SHP77 (cell line): ENCODE measurements around the gene GSK3A.

Experiments used
- DNase-seq, 2 experiments: peaks; one replicate each; lab custom pipeline; 2025; lab: John Stamatoyannopoulos, UW

Gene GSK3A

DNA sequence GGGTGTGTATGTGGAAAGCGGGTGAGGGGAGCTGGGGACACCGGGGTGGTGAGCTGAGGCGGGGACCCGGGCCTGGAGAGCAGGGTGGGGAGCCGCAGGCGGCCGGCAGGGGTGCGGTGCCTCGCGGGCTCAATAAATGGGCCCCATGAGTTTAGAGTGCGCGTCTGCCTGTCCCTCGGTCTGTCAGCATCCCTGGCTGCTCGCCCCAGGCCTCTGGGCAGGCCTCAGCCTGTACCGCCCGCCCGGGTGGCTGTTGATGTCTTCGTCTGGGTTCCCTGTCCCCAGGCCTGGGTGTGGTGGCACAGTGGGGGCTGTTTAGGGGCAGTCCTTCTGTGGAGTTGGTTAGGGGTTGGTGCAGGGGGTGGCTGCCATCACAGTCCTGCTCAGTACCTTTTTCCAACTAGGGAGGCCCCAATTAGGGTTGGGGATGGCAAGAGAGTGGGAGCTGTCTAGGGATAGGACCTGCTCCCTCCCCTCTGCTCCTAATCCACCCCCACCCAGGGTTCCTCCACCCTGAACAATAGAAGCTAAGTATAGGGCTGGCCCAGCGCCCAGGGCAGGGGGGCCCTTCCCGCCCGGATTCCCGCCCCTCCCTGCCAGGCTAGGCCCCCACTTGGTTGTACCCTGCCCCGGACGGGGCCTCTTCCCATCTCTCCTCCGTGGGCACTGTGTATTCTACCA is 38.9 kb upstream of the GSK3A start:
- DNase-seq, result peak in 1 of 2 experiments; percentile 26

DNA sequence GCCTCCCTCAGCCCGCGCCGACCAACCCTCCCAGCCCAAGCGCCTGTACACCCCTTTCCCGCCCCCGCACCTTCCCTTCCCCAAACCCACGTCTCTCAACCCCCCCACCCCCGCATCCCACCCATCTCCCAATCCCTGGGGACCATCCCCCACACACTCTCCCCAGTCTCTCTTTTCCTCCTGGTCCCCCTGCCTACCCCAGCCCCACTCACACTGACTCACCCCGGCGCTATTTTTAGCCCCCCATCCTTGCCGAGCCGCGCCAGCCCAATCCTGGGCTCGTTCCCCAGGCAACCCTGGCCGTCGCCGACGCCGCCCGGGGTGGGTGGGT is 38.4 kb upstream of the GSK3A start:
- no peak for DNase-seq

DNA sequence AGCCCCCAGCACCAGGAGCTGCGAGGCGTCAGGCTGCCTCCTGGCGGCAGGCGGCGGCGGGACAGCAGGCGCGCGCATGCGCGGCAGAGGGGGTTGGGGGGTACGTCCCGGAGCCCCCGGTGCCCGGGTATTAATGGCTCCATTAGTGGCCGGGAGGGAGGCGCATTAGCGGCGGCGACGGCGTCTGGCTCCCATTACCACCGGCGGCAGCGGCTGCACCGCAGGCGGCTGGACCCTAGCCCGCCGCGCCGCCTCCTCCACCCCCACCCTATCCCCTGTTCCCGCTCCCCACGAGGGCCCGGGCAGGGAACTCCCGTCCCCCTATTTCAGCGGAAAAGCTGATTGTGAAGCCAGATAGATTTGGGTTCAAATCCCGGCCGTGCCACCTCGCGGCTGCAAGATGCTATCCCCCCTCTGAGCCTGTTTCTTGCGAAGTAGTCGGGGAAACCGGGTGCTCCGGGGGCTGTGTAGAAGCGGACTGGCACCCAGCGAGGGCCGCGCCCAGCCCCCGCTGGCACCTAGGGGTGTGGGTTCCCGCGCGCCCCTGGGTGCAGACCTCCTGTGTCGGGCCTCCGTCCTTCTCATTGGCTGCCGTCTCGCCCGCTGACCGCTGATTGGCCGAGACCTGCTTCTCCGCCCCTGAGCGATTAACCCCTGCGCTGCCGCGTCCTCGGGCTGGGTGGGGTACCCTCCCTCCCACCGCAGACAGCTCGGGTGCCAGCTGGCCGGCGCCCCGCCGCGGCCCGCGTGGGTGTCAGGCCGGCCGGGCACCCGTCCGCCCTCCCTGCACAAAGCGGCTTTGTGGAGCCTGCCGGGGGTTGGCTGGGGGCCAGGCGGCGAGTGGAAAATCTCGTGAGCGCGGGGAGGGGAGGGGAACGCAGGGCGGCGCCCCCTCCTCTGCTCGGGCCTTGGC is 37.8 kb upstream of the GSK3A start:
- peak; percentile 87 to 91 for DNase-seq

DNA sequence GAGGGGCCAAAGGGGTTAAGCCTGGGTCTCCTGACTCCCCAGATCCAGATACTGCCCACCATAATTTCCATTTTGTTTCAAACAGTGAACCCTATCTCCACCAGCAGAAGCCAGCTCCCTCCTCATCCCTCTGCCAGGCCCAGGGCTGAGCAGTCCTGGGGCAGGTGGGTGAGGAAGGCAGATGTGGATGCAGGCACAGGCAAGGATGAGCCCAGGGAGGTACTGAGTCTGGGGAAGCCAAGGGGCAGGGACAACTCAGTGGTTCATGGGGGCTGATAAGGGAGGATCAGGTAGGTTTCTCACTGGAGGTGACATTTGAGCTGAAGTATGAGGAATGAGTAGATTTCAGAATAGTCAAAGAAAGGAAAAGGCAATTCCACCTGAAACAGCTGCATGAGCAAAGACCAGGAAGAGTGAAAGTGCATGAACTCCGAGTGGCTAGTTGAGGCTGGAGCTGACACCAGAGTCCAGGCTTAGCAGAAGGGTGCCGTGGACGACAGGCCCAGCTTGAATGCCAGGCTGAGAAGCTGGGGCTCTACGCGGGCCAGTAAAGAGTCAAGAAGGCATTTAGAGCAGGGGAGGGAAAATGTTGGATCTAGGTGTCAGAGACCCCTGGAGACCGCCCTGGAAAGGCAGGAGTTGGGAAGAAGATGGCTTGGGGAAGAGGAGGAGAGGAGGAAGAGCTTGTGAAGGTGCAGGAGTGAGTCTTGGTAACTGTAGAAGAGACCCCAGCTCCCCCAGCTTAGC is 36.9 kb upstream of the GSK3A start:
- DNase-seq, result no peak

DNA sequence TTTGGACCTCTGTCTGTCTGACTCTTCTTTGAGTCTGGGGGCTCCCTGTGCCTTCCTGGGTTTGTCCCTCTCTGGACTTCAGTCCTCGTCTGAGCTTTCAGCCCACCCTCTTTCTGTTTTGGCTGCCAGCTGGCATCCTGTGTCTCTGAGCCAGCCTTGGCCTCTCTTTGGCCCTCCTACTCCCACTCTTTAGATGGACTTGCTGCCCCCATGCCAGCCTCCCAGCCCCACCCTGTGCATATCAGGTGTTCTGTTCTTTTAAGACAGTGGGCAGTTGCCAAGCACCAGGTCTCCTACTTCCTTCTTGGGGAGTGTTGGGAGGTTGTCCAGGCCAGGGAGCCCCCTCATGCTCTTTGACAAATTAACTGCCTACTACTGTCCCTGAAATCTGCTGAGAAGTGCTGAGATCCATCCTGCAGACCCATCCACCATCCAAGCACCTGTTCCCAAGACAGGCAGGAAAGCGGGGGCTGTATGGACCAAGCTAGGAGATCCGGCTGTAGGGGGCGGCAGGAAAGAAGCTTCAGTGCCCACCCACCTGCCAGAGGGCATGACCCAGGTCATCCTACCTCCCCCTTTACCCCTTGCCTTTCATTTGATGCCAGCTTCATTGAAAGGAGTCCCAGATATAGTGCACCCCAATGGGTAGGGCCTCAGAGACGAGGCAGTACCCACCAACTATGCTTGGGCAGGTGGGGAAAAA is 36.2 kb upstream of the GSK3A start:
- no peak for DNase-seq

DNA sequence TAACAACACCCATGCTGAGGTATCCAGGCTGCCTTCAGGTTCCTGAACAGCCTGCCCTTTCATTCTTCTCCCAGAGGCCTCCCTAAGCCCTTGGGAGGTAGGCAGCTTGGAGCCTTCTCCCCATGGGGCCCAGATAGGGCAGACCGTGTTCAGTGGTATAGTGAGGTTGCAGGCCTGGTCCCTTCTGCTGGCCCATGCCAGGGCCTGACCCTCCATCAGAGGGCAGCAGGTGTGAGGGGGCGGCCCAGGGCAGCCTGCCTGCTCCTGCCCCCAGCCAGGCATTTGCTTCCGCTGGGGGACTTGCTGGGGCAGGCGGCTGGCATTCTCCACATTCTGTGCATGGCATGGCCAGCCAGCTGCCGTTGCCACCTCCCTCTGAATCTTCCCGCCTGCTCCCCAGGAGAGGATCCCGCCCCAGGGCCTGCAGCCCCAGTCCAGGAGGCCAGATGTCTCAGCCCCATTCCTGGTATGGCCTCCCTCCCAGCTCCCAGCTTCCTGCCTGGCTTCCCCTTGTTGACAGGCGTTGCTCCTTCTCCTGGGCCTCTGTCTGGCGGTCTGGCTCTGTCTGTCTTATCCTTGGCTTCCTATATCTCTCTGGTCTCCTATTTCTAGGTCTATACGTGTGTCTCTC is 35.5 kb upstream of the GSK3A start:
- DNase-seq, result no peak

DNA sequence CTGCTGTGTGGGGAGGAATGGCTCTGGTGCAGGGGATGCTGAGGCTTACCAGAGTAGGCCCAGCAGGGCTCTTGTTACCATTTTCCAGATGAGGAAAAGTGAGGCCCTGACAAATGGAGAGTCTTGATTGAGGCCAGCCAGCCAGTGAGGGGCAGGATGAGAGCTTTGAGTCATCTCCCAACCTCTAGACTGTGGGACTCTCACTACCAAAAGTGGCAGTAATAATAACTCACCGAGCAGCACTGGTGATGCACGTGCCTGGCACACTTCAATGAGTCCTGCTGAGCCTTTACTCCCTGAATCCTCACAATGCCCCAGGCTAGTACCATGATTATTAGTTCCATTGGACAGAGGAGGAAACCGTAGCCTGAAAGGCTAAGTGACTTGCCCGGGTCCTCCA is 34.4 kb upstream of the GSK3A start:
- no peak for DNase-seq

DNA sequence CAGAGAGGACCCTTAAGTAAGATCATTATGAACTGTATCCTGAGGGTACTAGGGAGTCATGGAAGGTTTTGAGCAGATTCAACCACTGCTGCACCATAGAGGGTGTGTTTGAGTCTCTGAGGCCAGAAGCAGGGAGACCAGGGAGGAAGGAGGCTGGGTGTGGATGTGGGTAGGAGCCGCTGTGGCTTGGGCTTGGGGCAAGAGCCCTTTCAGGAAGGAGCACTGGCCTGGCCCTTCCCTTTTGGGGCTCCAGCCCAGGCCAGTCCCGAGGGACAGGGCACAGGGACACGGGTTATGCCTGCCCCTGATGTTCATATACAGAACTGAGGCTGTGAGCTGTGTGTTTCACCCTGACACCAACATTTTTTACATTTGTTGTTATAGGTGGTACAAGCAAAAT is 33.9 kb upstream of the GSK3A start:
- no peak for DNase-seq

DNA sequence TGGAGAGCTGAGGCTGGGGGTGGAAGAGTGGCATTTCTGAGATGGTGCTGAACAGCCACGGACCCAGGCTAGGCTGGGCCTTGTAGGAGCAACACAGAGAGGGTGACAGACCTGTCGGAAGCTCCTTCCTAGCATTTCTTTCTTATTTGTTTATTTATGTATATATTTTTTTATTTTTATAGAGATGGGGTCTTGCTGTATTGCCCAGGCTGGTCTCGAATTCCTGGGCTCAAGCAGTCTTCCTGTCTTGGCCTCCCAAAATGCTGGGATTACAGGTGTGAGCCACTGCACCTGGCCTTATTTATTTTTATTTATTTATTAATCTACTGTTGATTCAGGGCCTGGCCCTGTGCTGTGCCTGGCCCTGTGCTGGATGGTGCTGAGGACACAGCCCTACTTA is 33.1 kb upstream of the GSK3A start:
- no peak for DNase-seq

DNA sequence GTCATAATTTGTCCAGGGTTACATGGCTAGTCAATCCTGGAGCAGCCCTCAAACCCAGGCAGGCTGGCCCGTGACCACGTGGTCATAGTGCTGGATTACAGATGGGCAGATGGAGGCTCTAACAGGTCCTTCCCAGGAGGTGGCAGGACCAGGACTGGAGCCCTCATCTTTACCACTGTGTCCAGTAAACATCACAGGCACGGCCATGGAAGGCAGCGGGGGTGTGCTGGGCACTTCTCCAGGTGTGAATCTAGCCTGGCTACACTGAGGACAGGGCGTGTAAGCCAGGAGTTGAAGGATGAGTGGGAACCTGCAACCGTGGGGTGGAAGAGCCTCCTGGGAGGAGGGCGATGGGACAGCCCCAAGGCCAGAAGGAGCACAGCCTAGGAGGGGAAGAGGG is 32.7 kb upstream of the GSK3A start:
- DNase-seq, result no peak

DNA sequence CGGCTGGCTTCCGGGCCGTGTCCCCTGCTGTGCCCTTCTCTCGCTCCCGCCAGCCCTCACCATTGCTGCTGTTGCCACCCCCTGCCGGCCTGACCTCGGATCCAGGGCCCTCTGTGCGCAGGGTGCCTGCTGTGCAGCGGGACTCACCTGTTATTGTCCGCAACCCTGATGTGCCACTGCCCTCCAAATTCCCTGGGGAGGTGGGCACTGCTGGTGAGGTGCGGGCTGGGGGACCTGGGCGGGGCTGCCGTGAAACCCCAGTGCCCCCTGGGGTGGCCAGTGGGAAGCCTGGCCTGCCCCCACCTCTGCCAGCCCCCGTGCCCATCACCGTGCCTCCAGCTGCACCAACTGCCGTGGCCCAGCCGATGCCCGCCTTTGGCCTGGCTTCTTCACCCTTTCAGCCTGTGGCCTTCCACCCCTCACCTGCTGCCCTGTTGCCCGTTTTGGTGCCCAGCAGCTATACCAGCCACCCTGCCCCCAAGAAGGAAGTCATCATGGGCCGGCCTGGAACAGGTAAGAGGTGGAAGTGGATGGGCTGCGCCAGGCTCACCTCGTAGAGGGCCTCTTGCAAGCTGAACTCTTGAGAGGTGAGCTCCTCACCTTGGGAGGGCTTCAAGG is 31.8 kb upstream of the GSK3A start:
- no peak for DNase-seq

DNA sequence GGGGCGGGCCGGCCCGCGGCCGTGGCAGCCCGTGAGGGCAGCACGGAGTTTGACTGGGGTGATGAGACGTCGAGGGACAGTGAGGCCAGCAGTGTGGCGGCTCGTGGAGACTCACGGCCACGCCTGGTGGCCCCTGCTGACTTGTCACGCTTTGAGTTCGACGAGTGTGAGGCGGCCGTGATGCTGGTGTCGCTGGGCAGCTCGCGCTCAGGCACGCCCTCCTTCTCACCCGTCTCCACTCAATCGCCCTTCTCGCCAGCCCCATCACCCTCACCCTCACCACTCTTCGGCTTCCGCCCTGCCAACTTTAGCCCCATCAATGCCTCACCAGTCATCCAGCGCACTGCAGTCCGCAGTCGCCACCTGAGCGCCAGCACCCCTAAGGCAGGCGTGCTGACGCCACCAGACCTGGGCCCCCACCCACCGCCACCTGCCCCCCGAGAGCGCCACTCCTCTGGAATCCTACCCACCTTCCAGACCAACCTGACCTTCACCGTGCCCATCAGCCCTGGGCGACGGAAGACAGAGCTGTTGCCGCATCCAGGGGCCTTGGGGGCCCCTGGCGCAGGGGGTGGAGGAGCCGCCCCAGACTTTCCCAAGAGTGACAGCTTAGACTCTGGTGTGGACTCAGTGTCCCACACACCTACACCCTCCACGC is 31.1 kb upstream of the GSK3A start:
- DNase-seq, result no peak

DNA sequence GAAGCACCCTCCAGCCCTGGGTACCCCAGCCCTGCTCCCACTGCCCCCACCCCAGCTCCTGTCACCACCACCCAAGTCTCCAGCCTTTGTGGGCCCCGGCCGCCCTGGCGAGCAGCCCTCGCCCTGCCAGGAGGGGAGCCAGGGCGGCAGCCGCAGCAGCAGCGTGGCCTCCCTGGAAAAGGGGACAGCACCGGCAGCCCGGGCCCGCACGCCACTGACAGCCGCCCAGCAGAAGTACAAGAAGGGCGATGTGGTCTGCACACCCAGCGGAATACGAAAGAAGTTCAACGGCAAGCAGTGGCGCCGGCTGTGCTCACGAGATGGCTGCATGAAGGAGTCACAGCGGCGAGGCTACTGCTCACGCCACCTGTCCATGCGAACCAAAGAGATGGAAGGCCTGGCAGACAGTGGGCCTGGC is 30.6 kb upstream of the GSK3A start:
- no peak for DNase-seq

DNA sequence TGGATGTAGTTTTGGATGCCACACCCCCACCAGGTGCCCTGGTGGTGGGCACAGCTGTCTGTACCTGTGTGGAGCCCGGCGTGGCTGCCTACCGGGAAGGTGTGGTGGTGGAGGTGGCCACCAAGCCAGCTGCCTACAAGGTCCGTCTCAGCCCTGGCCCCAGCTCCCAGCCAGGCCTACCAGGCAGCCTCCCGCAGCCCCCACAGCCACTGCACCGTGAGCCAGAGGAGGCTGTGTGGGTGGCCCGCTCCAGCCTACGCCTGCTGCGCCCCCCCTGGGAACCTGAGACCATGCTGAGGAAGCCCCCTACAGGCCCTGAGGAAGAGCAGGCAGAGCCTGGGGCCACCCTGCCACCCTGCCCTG is 30.1 kb upstream of the GSK3A start:
- DNase-seq, result no peak

DNA sequence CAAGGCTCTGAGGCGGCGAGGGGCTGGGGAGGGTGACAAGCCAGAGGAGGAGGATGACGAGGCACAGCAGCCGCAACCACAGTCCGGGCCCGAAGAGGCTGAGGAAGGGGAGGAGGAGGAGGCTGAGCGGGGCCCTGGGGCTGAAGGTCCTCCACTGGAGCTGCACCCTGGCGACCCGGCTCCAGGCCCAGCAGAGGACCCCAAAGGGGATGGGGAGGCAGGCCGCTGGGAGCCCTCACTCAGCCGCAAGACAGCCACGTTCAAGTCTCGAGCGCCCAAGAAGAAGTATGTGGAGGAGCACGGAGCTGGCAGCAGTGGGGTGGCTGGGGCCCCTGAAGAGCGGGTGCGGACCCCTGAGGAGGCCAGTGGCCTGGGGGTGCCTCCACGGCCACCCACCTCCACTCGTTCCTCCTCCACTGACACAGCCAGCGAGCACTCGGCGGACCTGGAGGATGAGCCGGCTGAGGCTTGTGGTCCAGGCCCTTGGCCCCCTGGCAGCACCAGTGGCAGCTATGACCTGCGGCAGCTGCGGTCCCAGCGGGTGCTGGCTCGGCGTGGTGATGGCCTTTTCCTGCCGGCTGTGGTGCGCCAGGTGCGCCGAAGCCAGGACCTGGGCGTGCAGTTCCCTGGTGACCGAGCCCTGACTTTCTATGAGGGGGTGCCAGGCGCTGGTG is 29.6 kb upstream of the GSK3A start:
- DNase-seq, result no peak

DNA sequence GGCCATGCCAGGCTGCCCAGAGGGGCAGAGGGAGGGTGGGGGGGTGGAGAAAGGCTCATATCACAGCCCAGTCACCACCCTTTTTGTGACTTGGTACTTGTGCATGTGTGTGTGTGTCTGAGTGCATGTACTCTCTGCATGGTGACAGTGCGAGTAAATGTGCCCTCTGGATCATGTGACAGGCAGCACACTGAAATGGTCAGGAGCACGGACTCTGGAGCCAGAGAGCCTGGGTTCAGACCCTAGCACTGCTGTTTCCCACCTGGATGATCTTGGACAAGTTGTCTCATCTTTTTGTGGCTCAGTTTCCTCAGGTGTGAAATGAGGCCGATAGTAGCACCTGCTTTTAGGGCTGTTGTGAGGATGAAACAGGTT is 28.6 kb upstream of the GSK3A start:
- no peak for DNase-seq

DNA sequence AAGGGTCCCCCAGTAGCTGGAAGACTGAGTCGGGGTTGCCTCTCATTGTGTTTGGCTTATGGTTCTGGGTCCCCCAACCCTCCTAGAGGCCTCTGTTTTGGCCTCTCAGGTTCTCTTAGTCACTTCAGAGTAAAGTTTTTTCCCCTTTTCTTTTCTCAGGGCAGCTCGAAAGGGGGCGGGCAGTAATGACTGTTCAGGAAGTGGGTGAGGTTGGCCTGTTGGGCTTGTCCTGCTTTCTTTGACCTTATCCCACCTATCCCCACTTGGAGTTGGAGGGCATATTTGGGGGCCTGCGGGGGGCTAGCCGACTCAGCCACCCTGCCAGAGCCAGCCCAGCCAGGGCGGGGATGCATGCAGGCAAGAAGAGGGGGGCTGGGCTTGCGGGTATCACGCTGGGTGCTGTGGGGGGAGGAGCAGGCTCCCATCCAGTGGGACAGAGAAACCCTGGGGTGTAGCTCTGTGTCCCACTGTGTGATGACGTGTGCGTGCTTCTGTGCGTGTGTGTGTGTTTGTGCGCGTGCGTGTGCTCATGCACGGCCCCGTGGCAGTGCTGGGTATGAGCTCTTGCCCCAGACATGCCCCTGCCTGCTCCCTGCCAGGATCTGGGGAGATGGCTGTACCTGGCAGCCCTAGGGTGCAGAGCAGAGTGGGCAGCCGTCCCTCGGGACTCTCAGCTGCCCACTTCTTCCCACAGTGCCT is 28.1 kb upstream of the GSK3A start:
- no peak for DNase-seq

DNA sequence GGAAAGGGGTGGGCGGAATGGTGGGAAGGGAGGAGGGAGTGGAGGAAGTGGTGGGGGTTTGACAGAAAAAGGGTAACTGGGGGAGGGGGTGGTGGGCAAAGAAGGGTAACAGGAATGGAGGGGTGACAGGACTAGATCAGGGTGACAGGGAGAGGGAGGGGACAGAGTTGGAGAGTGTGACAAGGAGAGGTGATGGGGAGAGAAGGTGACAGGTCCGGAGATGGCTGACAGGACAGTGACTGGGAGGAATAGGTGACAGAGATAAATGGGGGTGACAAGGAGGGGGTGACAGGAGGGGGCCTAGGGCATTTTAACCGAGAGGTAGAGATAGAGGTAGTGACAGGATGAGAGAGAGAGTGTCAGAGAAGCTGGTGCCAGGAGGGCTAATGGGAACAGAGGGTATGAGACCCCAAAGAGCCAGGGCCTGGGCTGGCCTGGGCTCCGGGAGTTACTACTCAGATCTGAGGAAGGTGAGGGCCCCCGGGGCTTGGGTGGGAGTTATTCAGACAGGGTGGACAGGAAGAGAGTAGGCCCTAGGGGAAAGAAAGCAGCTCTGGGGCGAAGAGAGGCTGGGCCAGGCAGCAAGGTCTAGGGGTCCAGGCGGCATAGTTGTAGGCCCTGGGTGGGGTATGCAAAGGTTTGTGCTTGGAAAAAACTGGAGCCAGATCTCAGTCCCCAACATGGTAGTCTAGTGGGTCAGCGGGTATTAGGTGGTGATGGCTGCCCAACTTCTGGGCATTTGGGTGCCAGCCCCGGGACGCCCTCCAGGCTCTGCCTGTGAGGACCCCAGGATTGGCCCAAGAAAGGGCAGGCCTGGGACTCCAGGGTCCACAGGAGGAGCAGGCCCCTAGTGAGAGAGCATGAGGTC is 27.3 kb upstream of the GSK3A start:
- DNase-seq, result no peak
